T47D (cell line): ENCODE results near the gene HHIP.
"Not testable (repeated sequence)": the region's sequence is repeated elsewhere in the genome, so short reads cannot be mapped to it uniquely, and the experiment has no call there.

Experiments used
- DNase-seq, 2 experiments: peaks; one replicate each; pipeline versions ENCODE4 v3.0.0 to v3.0.0-alpha.2; 2011 to 2012; ENCODE audit warnings: low read depth in 1 of 2, low spot score in 1 of 2
- JUND ChIP-seq: IDR thresholded peaks from 2 replicates; pipeline ENCODE4 v1.6.1; 2012; ENCODE audit warnings: low read depth
- in situ Hi-C: cut with HindIII; loops from 2 replicates; pipeline ENCODE4 v1.10.0; 2016; ENCODE audit warnings: low sequenced_read_pairs, low pct_unique_long_range_greater_than_20kb

The HHIP gene

DNA sequence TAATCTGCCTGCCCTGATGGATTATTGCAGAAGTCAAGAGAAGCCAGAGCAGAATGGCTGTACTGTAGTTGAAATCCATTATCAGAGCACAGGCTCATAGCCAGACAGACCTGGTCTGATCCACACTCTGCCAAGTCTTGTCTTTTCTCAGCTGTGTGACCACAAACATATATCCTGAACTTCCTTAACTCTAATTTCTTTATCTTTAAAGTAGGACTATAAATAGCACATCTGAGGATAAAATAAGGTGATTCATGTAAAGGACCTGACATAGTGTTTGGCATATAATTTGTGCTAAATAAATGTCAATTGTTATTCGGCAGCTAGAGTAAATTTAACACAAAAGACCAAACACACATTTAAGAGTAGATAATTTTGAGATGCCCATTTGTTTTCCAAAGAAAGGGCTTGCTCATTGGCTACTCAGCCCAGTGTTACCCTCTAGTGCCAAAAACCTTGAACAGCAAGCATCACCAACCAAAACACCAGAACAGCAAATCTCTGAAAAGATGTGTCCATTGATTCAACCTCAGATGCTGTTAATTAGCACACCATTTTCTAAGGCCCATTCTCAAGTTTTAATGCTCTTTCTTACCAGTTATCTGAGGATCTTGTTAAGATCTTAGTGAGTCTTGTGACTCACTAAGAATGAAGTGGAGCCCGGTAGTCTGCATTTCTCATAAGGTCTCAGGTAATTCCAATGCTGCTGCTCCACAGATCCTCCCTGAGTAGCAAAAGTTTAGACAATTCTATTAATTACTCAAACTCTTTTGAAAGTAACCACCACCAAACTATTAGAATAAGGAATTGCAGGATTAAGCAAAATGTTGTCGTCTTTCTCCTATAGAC lies 108.8 kb downstream of the HHIP start:
- peak; percentile 24 to 51 for DNase-seq
- TF ChIP-seq JUND, result no peak
- in situ Hi-C loops, result no loop called here

DNA sequence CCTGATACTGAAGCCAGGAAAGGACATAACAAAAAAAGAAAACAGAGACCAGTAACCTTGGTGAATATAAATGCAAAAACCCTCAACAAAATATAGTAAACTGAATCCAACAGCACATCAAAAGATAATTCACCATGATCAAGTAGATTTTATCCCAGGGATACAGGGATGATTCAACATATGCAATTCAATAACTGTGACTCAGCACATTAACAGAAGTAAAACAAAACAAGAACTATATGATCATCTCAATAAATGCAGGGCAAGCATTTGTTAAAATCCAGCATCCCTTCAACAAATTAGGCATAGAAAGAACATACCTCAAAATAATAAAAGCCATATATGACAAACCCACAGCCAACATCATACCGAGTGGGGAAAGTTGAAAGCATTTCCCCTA lies 112.0 kb downstream of the HHIP start:
- DNase-seq, result no peak
- in situ Hi-C loops, result no loop called here
- no peak for TF ChIP-seq JUND

DNA sequence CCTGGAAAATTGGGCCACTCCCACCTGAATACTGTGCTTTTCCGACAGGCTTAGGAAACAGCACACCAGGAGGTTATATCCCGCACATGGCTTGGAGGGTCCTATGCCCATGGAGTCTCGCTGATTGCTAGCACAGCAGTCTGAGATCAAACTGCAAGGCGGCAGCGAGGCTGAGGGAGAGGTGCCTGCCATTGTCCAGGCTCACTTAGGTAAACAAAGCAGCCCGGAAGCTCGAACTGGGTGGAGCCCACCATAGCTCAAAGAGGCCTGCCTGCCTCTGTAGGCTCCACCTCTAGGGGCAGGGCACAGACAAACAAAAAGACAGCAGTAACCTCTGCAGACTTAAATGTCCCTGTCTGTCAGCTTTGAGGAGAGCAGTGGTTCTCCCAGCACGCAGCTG lies 122.9 kb downstream of the HHIP start:
- DNase-seq, in situ Hi-C loops: not testable (repeated sequence)

GRCh38 chr4:144778364-144778763 lies 132.4 kb downstream of the HHIP start:
- no peak for DNase-seq
- in situ Hi-C loops, result no loop called here
- TF ChIP-seq JUND, result no peak

GRCh38 chr4:144782345-144782744 lies 136.4 kb downstream of the HHIP start:
- no peak for TF ChIP-seq JUND
- in situ Hi-C loops, result no loop called here
- DNase-seq, result peak in 1 of 2 experiments; percentile 33

- TF ChIP-seq JUND, result no peak
- no peak for DNase-seq
- in situ Hi-C loops, result no loop called here
Measured at GRCh38 chr4:144785961-144786360, 140.0 kb downstream of the HHIP start.

- in situ Hi-C loops, result no loop called here
- DNase-seq, result peak; percentile 7 to 42
Measured at GRCh38 chr4:144787365-144788258, 141.7 kb downstream of the HHIP start.

GRCh38 chr4:144788469-144788868 lies 142.5 kb downstream of the HHIP start:
- DNase-seq, result no peak
- in situ Hi-C loops, result no loop called here

More at GRCh38 chr4:144787365-144788258, 141.7 kb downstream of the HHIP start:
- no peak for TF ChIP-seq JUND

DNA sequence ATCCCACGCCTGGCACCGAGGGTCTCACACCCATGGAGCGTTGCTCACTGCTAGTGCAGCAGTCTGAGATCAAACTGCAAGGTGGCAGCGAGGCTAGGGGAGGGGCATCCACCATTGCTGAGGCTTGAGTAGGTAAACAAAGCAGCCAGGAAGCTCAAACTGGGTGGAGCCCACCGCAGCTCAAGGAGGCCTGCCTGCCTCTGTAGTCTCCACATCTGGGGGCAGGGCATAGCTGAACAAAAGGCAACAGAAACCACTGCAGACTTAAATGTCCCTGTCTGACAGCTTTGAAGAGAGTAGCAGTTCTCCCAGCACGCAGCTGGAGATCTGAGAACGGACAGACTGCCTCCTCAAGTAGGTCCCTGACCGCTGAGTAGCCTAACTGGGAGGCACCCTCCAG lies 146.0 kb downstream of the HHIP start:
- in situ Hi-C loops, DNase-seq: not testable (repeated sequence)

More at GRCh38 chr4:144788469-144788868, 142.5 kb downstream of the HHIP start:
- no peak for TF ChIP-seq JUND
